Measurements from ENCODE around the gene CAMK4. TPM values are rescaled to one million over a fixed set of nuclear protein-coding genes. Genes with fewer than 3 reads are reported as not detected.

CAMK4 gene
- polyA plus RNA-seq, 3 donors from 2014 or later: 0.86 to 4.5 (median 1.8) TPM

- Mint-ChIP-seq H3K27ac (no peak overlapping the region), H3K4me3 (no peak overlapping the region), H3K4me1 (peaks cover 9 to 18% of the 10 kb centered on the region in 2 donors), H3K27me3 (ENCODE audit: low read depth in 3 of 3) (no peaks in the 10 kb centered on the region), H3K36me3 (no peaks in the 10 kb centered on the region), H3K9me3 (no peaks in the 10 kb centered on the region)
- DNase-seq: no peak
Observed at GRCh38 chr5:111234125-111234524, 9.9 kb downstream of the CAMK4 start.

GRCh38 chr5:111235635-111236034, 11.5 kb downstream of the CAMK4 start:
- Mint-ChIP-seq H3K27ac (no peak overlapping the region), H3K36me3 (no peaks in the 10 kb centered on the region), H3K9me3 (no peaks in the 10 kb centered on the region), H3K27me3 (ENCODE audit: low read depth in 3 of 3) (no peaks in the 10 kb centered on the region), H3K4me3 (no peak overlapping the region), H3K4me1 (peaks cover 3 to 11% of the 10 kb centered on the region in 2 donors)
- no peak for DNase-seq

- no peaks in the 10 kb centered on the region for H3K36me3 Mint-ChIP-seq
- no peak for DNase-seq
- peaks cover 0 to 2% (median 0%) of the 10 kb centered on the region in 3 donors for H3K27me3 Mint-ChIP-seq (ENCODE audit: low read depth in 3 of 3)
- H3K4me1 Mint-ChIP-seq: peaks cover under 1 to 4% of the 10 kb centered on the region in 2 donors
- H3K4me3 Mint-ChIP-seq: no peak overlapping the region
- no peak overlapping the region for H3K27ac Mint-ChIP-seq
- no peaks in the 10 kb centered on the region for H3K9me3 Mint-ChIP-seq
Observed at GRCh38 chr5:111236348-111236747, 12.2 kb downstream of the CAMK4 start.

- Mint-ChIP-seq H3K27ac (no peak overlapping the region), H3K9me3 (no peaks in the 10 kb centered on the region), H3K36me3 (no peaks in the 10 kb centered on the region), H3K27me3 (ENCODE audit: low read depth in 3 of 3) (peaks cover 0 to 2% (median 0%) of the 10 kb centered on the region in 3 donors), H3K4me1 (peaks cover 0 to 4% of the 10 kb centered on the region in 2 donors), H3K4me3 (no peak overlapping the region)
- DNase-seq: no peak
Observed at GRCh38 chr5:111236995-111237394, 12.8 kb downstream of the CAMK4 start.

- H3K27me3 Mint-ChIP-seq (ENCODE audit: low read depth in 3 of 3): peaks cover 0 to 2% (median 0%) of the 10 kb centered on the region in 3 donors
Observed at GRCh38 chr5:111237470-111237869, 13.3 kb downstream of the CAMK4 start.

GRCh38 chr5:111238431-111239225, 14.4 kb downstream of the CAMK4 start:
- no peaks in the 10 kb centered on the region for H3K36me3 Mint-ChIP-seq
- peaks cover 0 to 3% (median 0%) of the 10 kb centered on the region in 3 donors for H3K27me3 Mint-ChIP-seq (ENCODE audit: low read depth in 3 of 3)
- peaks cover 0 to 4% (median 0%) of the 10 kb centered on the region in 6 donors for H3K9me3 Mint-ChIP-seq
- H3K4me3 Mint-ChIP-seq: no peak overlapping the region
- no peak overlapping the region for H3K27ac Mint-ChIP-seq
- no peak for DNase-seq
- H3K4me1 Mint-ChIP-seq: no peaks in the 10 kb centered on the region

More at GRCh38 chr5:111237470-111237869, 13.3 kb downstream of the CAMK4 start:
- peaks cover 0 to under 1% of the 10 kb centered on the region in 2 donors for H3K4me1 Mint-ChIP-seq
- no peak overlapping the region for H3K27ac Mint-ChIP-seq
- H3K4me3 Mint-ChIP-seq: no peak overlapping the region
- no peak for DNase-seq
- H3K9me3 Mint-ChIP-seq: peaks cover 0 to under 1% (median 0%) of the 10 kb centered on the region in 6 donors
- no peaks in the 10 kb centered on the region for H3K36me3 Mint-ChIP-seq

GRCh38 chr5:111241696-111242095, 17.5 kb downstream of the CAMK4 start:
- Mint-ChIP-seq H3K27me3 (ENCODE audit: low read depth in 3 of 3) (peaks cover 0 to 5% (median 2%) of the 10 kb centered on the region in 3 donors), H3K4me1 (no peaks in the 10 kb centered on the region), H3K27ac (no peak overlapping the region), H3K36me3 (no peaks in the 10 kb centered on the region), H3K9me3 (peaks cover 0 to 4% (median 0%) of the 10 kb centered on the region in 6 donors), H3K4me3 (no peak overlapping the region)
- no peak for DNase-seq

GRCh38 chr5:111242606-111243005, 18.4 kb downstream of the CAMK4 start:
- Mint-ChIP-seq H3K27ac (no peak overlapping the region), H3K36me3 (no peaks in the 10 kb centered on the region), H3K27me3 (ENCODE audit: low read depth in 3 of 3) (peaks cover 0 to 5% (median 2%) of the 10 kb centered on the region in 3 donors), H3K9me3 (peaks cover 0 to 4% (median 0%) of the 10 kb centered on the region in 6 donors), H3K4me3 (no peak overlapping the region), H3K4me1 (no peaks in the 10 kb centered on the region)
- DNase-seq: no peak

GRCh38 chr5:111243318-111243717, 19.1 kb downstream of the CAMK4 start:
- H3K27me3 Mint-ChIP-seq (ENCODE audit: low read depth in 3 of 3): peaks cover 0 to 5% (median 2%) of the 10 kb centered on the region in 3 donors
- peaks cover 0 to 4% (median 0%) of the 10 kb centered on the region in 6 donors for H3K9me3 Mint-ChIP-seq
- no peak for DNase-seq
- H3K36me3 Mint-ChIP-seq: no peaks in the 10 kb centered on the region
- H3K4me3 Mint-ChIP-seq: no peak overlapping the region
- no peaks in the 10 kb centered on the region for H3K4me1 Mint-ChIP-seq
- no peak overlapping the region for H3K27ac Mint-ChIP-seq

- no peak overlapping the region for H3K27ac Mint-ChIP-seq
- H3K4me3 Mint-ChIP-seq: no peak overlapping the region
- DNase-seq: no peak
- H3K27me3 Mint-ChIP-seq (ENCODE audit: low read depth in 3 of 3): peaks cover 0 to 5% (median 2%) of the 10 kb centered on the region in 3 donors
- no peaks in the 10 kb centered on the region for H3K4me1 Mint-ChIP-seq
- no peaks in the 10 kb centered on the region for H3K36me3 Mint-ChIP-seq
- peaks cover 0 to 4% (median 0%) of the 10 kb centered on the region in 6 donors for H3K9me3 Mint-ChIP-seq
Observed at GRCh38 chr5:111245654-111246053, 21.5 kb downstream of the CAMK4 start.

- H3K27ac Mint-ChIP-seq: no peak overlapping the region
- peaks cover 0 to 4% (median 0%) of the 10 kb centered on the region in 6 donors for H3K9me3 Mint-ChIP-seq
- no peaks in the 10 kb centered on the region for H3K36me3 Mint-ChIP-seq
- H3K4me1 Mint-ChIP-seq: no peaks in the 10 kb centered on the region
- H3K4me3 Mint-ChIP-seq: no peak overlapping the region
- DNase-seq: no peak
- H3K27me3 Mint-ChIP-seq (ENCODE audit: low read depth in 3 of 3): peaks cover 0 to 3% (median 2%) of the 10 kb centered on the region in 3 donors
Observed at GRCh38 chr5:111246459-111246858, 22.3 kb downstream of the CAMK4 start.

GRCh38 chr5:111248571-111248970, 24.4 kb downstream of the CAMK4 start:
- no peak for DNase-seq
- Mint-ChIP-seq H3K27ac (no peak overlapping the region), H3K9me3 (no peaks in the 10 kb centered on the region), H3K27me3 (ENCODE audit: low read depth in 3 of 3) (peaks cover 2 to 3% (median 2%) of the 10 kb centered on the region in 3 donors), H3K36me3 (no peaks in the 10 kb centered on the region), H3K4me1 (no peaks in the 10 kb centered on the region), H3K4me3 (no peak overlapping the region)

- no peaks in the 10 kb centered on the region for H3K36me3 Mint-ChIP-seq
- H3K9me3 Mint-ChIP-seq: no peaks in the 10 kb centered on the region
- peaks cover 0 to 6% (median 4%) of the 10 kb centered on the region in 3 donors for H3K27me3 Mint-ChIP-seq (ENCODE audit: low read depth in 3 of 3)
- H3K4me3 Mint-ChIP-seq: no peak overlapping the region
- no peak overlapping the region for H3K27ac Mint-ChIP-seq
- H3K4me1 Mint-ChIP-seq: no peaks in the 10 kb centered on the region
- no peak for DNase-seq
Observed at GRCh38 chr5:111251921-111252320, 27.7 kb downstream of the CAMK4 start.

- Mint-ChIP-seq H3K27me3 (ENCODE audit: low read depth in 3 of 3) (peaks cover 0 to 6% (median 4%) of the 10 kb centered on the region in 3 donors), H3K4me3 (no peak overlapping the region), H3K9me3 (peaks cover 0 to 2% (median 0%) of the 10 kb centered on the region in 6 donors), H3K4me1 (no peaks in the 10 kb centered on the region), H3K36me3 (no peaks in the 10 kb centered on the region), H3K27ac (no peak overlapping the region)
- DNase-seq: no peak
Observed at GRCh38 chr5:111252799-111253545, 28.8 kb downstream of the CAMK4 start.
